GM19328 (cell line): ENCODE measurements around the gene SPAG6.
A peak's percentile ranks its signal among the peaks of the same experiment; 100 is the strongest.

Experiments used
- ATAC-seq: cut with Tn5 transposase; IDR thresholded peaks from one replicate; pipeline ENCODE4 v1.9.1; 2021; ENCODE audit warnings: mild to moderate bottlenecking, moderate library complexity; ENCODE audit not compliant: unreplicated experiment

The SPAG6 gene

GRCh38 chr10:22429146-22429545 is 83.8 kb downstream of the SPAG6 start:
- no peak for ATAC-seq

GRCh38 chr10:22429981-22430421 is 84.7 kb downstream of the SPAG6 start:
- ATAC-seq: no peak

GRCh38 chr10:22433875-22434274 is 88.6 kb downstream of the SPAG6 start:
- ATAC-seq: no peak

- no peak for ATAC-seq
Observed at GRCh38 chr10:22434521-22434920, 89.2 kb downstream of the SPAG6 start.

GRCh38 chr10:22435650-22436049 is 90.4 kb downstream of the SPAG6 start:
- ATAC-seq: no peak

- no peak for ATAC-seq
Observed at GRCh38 chr10:22436526-22436892, 91.2 kb downstream of the SPAG6 start.

GRCh38 chr10:22436893-22437619 is 91.8 kb downstream of the SPAG6 start:
- ATAC-seq: peak; percentile 76

GRCh38 chr10:22437620-22438588 is 92.6 kb downstream of the SPAG6 start:
- ATAC-seq: peak; percentile 24

GRCh38 chr10:22438711-22439110 is 93.4 kb downstream of the SPAG6 start:
- no peak for ATAC-seq

- no peak for ATAC-seq
Observed at GRCh38 chr10:22442063-22442462, 96.8 kb downstream of the SPAG6 start.

- no peak for ATAC-seq
Observed at GRCh38 chr10:22442468-22442867, 97.2 kb downstream of the SPAG6 start.

- ATAC-seq: no peak
Observed at GRCh38 chr10:22443175-22443901, 98.0 kb downstream of the SPAG6 start.

- ATAC-seq: no peak
Observed at GRCh38 chr10:22444219-22444788, 99.0 kb downstream of the SPAG6 start.

GRCh38 chr10:22445495-22445894 is 100.2 kb downstream of the SPAG6 start:
- ATAC-seq: no peak

- no peak for ATAC-seq
Observed at GRCh38 chr10:22447068-22447467, 101.8 kb downstream of the SPAG6 start.

- ATAC-seq: no peak
Observed at GRCh38 chr10:22451346-22451745, 106.0 kb downstream of the SPAG6 start.

- ATAC-seq: no peak
Observed at GRCh38 chr10:22453320-22453719, 108.0 kb downstream of the SPAG6 start.

GRCh38 chr10:22453948-22454591 is 108.8 kb downstream of the SPAG6 start:
- ATAC-seq: no peak

- no peak for ATAC-seq
Observed at GRCh38 chr10:22454634-22455033, 109.3 kb downstream of the SPAG6 start.

- no peak for ATAC-seq
Observed at GRCh38 chr10:22455068-22455857, 110.0 kb downstream of the SPAG6 start.
